Activated CD8-positive, alpha-beta memory T cell treated with anti-CD3 and anti-CD28 coated beads, Interleukin-2, amount 10 ng/mL, durations not matched to agents 7 days and 5 days (primary cell): ENCODE results near the gene FOXJ1. TPM values are rescaled to one million over a fixed set of nuclear protein-coding genes. Genes with fewer than 3 reads are reported as not detected.

Experiments used
- ATAC-seq: fragments of 150-1000 bp; cut with Tn5 transposase; one replicate; pipeline ENCODE4 v1.10.0; 2021; ENCODE audit warnings: moderate library complexity
- CTCF ChIA-PET: fragments of 350-600 bp; sonication (Branson Sonifier 250); formaldehyde crosslinking; loops from one replicate; lab custom pipeline; 2021; ENCODE audit warnings: antibody characterized with exemption; lab: Charles Lee
- DNase-seq: peaks from one replicate; pipeline ENCODE4 v3.0.0-alpha.2; 2020
- H3K27ac Mint-ChIP-seq: one replicate; pipeline ENCODE4 v1.8.0; 2021; ENCODE audit warnings: mild to moderate bottlenecking, mixed read lengths
- H3K27me3 Mint-ChIP-seq: one replicate; pipeline ENCODE4 v1.8.0; 2021; ENCODE audit warnings: mixed read lengths
- H3K36me3 Mint-ChIP-seq: one replicate; pipeline ENCODE4 v1.8.0; 2021; ENCODE audit warnings: mild to moderate bottlenecking, mixed read lengths
- H3K4me1 Mint-ChIP-seq: one replicate; pipeline ENCODE4 v1.8.0; 2021; ENCODE audit warnings: mixed read lengths
- H3K4me3 Mint-ChIP-seq: one replicate; pipeline ENCODE4 v1.8.0; 2021; ENCODE audit warnings: mild to moderate bottlenecking, moderate library complexity, mixed read lengths
- H3K9me3 Mint-ChIP-seq: one replicate; pipeline ENCODE4 v1.8.0; 2022; ENCODE audit warnings: low read depth, mixed read lengths
- total RNA-seq, 2 experiments: library from RNA; stranded (reverse); gene quantifications; one replicate each; pipeline ENCODE4 v1.2.3, GENCODE V29; 2021

FOXJ1 gene
- total RNA-seq, 2 experiments from 2014 or later: 0.55 TPM; not detected in 1

DNA sequence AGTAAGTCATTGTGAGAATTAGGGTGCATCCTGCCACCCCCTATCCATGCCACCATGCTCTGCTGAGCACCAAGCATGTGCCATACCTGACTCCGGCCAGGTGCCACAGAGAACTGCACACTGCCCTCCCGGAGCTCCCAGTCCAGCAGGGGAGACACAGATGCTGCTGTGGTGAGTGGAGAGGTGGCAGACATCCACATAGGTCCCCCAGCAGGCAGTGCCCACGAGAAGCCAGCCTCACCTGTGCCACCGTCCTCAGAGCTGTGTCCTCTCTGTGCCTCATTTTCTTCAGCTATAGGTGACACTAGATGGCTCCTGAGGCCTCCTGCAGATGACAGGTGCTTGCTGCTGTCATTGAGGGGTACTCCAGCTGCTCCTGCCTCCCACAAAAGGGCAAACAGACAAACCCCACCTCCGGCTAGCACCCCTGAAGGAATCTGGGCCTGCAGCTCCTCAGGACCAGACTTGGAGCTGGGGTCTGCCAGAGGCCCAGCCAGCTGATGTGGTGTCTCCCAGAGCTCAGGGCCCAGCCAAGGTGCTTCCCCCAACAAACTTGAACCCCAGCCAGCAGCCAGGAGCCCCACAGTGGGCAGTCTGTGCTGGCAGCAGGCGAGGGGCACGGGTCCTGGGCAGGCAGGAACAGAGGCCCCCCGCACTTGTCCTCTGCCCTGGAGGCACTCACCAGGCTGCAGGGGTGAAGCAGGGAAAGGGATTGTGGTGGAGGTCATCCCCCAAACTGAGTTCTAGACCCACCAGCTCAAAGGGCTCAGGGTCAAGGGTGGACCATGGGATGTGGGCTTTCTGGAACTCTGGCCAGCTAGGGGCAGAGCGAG is 17.1 kb downstream of the FOXJ1 start:
- DNase-seq (no peak), ATAC-seq (no peak)
- CTCF ChIA-PET: interaction anchor here (0.7 to 17.4 kb wide), 15 partner anchors 8 to 273 kb away, joined by 3 to 308 read pairs (median 4); partner anchors contain the start of gene UBALD2
- H3K4me3 Mint-ChIP-seq: no peak overlapping the region
- H3K27ac Mint-ChIP-seq: no peak overlapping the region
- H3K9me3 Mint-ChIP-seq: no peaks in the 10 kb centered on the region
- no peaks in the 10 kb centered on the region for H3K36me3 Mint-ChIP-seq
- H3K4me1 Mint-ChIP-seq: peaks cover 18% of the 10 kb centered on the region
- no peaks in the 10 kb centered on the region for H3K27me3 Mint-ChIP-seq

DNA sequence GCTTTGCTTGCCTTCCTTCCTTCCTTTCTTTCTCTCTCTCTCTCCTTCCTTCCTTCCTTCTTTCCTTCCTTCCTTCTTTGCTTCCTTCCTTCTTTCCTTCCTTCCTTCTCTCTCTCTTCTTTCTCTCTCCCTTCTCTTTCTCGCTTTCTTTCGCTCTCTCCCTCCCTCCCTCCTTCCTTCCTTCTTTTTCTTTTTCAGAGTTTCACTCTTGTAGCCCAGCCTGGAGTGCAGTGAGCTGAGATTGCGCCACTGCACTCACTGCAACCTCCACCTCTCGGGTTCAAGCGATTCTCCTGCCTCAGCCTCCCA is 17.9 kb downstream of the FOXJ1 start:
- Mint-ChIP-seq H3K4me3 (no peak overlapping the region), H3K4me1 (peaks cover 18% of the 10 kb centered on the region), H3K36me3 (no peaks in the 10 kb centered on the region), H3K27me3 (no peaks in the 10 kb centered on the region), H3K9me3 (no peaks in the 10 kb centered on the region), H3K27ac (no peak overlapping the region)
- DNase-seq (no peak), ATAC-seq (no peak)
- CTCF ChIA-PET: interaction anchor here (1.1 to 17.4 kb wide), 11 partner anchors 9 to 274 kb away, joined by 3 to 308 read pairs (median 6); partner anchors contain the start of gene UBALD2

DNA sequence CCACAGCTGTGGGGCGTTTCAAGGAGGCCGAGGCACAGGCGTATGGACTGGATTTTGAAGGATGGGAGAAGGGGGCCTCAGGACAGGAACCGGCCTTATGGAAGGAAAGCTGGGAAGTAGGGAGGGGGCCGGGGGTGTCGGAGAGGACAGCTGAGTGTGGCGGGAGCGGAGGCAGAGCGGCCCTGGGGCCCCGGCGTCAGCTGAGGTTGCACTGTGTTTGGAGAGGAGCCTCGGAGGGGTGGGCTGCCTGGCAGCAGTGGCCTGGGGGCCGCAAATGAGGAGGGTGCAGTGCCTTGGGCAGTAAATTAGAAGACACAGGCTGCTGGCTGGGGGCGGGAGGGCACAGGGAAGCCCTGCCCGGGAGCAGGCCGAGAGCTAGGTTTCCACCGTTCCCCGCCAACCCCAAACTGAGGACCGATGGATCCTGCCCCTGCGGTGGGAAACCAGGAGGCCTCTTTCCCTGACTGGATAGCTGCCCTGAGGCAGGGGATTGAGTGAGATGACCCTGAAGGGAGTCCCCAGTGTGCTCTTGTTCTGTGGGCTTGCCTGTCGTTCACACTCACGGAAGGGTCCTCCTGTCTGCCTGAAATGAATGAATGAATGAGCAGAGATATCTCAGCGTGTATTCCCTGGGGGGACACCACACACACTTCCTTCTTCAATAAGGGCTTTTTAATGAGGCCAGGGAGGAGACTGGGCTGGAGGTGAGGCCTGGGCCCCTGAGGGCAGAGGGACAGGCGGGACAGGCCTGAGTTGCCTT is 18.4 kb downstream of the FOXJ1 start:
- ATAC-seq (no peak), DNase-seq (no peak)
- H3K36me3 Mint-ChIP-seq: no peaks in the 10 kb centered on the region
- H3K27ac Mint-ChIP-seq: peak overlapping the region; percentile 77
- no peaks in the 10 kb centered on the region for H3K27me3 Mint-ChIP-seq
- peaks cover 18% of the 10 kb centered on the region for H3K4me1 Mint-ChIP-seq
- CTCF ChIA-PET: interaction anchor here (1.2 to 17.4 kb wide), 12 partner anchors 10 to 275 kb away, joined by 3 to 308 read pairs (median 10); partner anchors contain the start of gene UBALD2
- H3K4me3 Mint-ChIP-seq: no peak overlapping the region
- no peaks in the 10 kb centered on the region for H3K9me3 Mint-ChIP-seq

DNA sequence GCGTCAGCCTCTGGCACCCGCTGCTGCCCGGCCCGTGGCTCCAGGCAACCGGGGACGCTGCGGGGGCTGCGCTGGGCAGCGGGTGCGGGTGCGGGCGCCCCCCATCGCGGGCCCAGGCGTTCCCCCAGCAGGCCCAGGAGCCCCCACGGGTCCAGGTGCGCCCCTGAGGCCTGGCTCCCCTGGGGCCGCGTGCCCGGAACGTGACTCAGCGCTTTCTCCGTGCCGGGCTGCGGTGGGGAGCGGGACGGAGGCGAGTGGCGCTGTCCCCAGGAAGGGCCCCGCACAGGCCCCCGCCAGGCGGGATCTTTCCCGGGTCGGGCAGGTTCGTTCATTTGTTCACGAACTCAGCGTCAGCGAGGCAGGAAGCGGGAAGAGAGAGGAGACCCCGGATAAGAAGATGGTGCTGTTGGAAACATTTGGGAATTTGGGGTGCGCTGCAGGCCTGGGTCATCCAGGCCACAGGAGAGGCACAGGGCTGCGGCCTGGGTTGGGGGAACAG is 19.1 kb downstream of the FOXJ1 start:
- CTCF ChIA-PET: interaction anchor here (0.8 to 17.4 kb wide), 35 partner anchors 10 to 347 kb away, joined by 3 to 308 read pairs (median 6); partner anchors contain the start of genes EXOC7, FOXJ1 and UBALD2
- no peak overlapping the region for H3K4me3 Mint-ChIP-seq
- H3K4me1 Mint-ChIP-seq: peaks cover 14% of the 10 kb centered on the region
- no peaks in the 10 kb centered on the region for H3K9me3 Mint-ChIP-seq
- H3K27me3 Mint-ChIP-seq: no peaks in the 10 kb centered on the region
- DNase-seq (no peak), ATAC-seq (peak; percentile 8)
- no peaks in the 10 kb centered on the region for H3K36me3 Mint-ChIP-seq
- peak overlapping the region; percentile 77 for H3K27ac Mint-ChIP-seq

- peak overlapping the region; percentile 54 for H3K27ac Mint-ChIP-seq
- H3K27me3 Mint-ChIP-seq: no peaks in the 10 kb centered on the region
- H3K9me3 Mint-ChIP-seq: no peaks in the 10 kb centered on the region
- ATAC-seq (no peak), DNase-seq (no peak)
- no peaks in the 10 kb centered on the region for H3K36me3 Mint-ChIP-seq
- CTCF ChIA-PET: interaction anchor here (1.0 to 17.4 kb wide), 24 partner anchors 8 to 180 kb away, joined by 3 to 308 read pairs (median 8); partner anchors contain the start of genes EXOC7 and FOXJ1
- no peak overlapping the region for H3K4me3 Mint-ChIP-seq
- H3K4me1 Mint-ChIP-seq: peaks cover 7% of the 10 kb centered on the region
Measured at GRCh38 chr17:76120658-76121008, 20.4 kb downstream of the FOXJ1 start.

GRCh38 chr17:76119409-76120371 is 21.4 kb downstream of the FOXJ1 start:
- no peaks in the 10 kb centered on the region for H3K36me3 Mint-ChIP-seq
- H3K4me1 Mint-ChIP-seq: peaks cover 7% of the 10 kb centered on the region
- no peak for ATAC-seq
- no peaks in the 10 kb centered on the region for H3K9me3 Mint-ChIP-seq
- no peak overlapping the region for H3K4me3 Mint-ChIP-seq
- H3K27ac Mint-ChIP-seq: no peak overlapping the region
- H3K27me3 Mint-ChIP-seq: no peaks in the 10 kb centered on the region
- CTCF ChIA-PET: interaction anchor here (0.8 to 17.4 kb wide), 17 partner anchors 10 to 181 kb away, joined by 3 to 308 read pairs (median 5); partner anchors contain the start of genes CDK3 and EXOC7
- no peak for DNase-seq

- H3K27me3 Mint-ChIP-seq: no peaks in the 10 kb centered on the region
- no peak overlapping the region for H3K27ac Mint-ChIP-seq
- ATAC-seq (no peak), DNase-seq (no peak)
- no peaks in the 10 kb centered on the region for H3K4me1 Mint-ChIP-seq
- H3K36me3 Mint-ChIP-seq: no peaks in the 10 kb centered on the region
- CTCF ChIA-PET: interaction anchor here (1.2 to 17.4 kb wide), 6 partner anchors 9 to 283 kb away, joined by 3 to 308 read pairs (median 4); partner anchors contain the start of gene CDK3
- H3K4me3 Mint-ChIP-seq: no peak overlapping the region
- H3K9me3 Mint-ChIP-seq: no peaks in the 10 kb centered on the region
Measured at GRCh38 chr17:76115138-76115754, 25.8 kb downstream of the FOXJ1 start.

- Mint-ChIP-seq H3K9me3 (no peaks in the 10 kb centered on the region), H3K36me3 (no peaks in the 10 kb centered on the region), H3K4me1 (no peaks in the 10 kb centered on the region), H3K27me3 (no peaks in the 10 kb centered on the region), H3K27ac (no peak overlapping the region), H3K4me3 (no peak overlapping the region)
- CTCF ChIA-PET: interaction anchor here (0.9 to 17.4 kb wide), 6 partner anchors 9 to 286 kb away, joined by 3 to 308 read pairs (median 4); partner anchors contain the start of gene EXOC7
- DNase-seq: no peak
- ATAC-seq: no peak
Measured at GRCh38 chr17:76111956-76112355, 29.1 kb downstream of the FOXJ1 start.

- H3K4me1 Mint-ChIP-seq: peaks cover 8% of the 10 kb centered on the region
- H3K27me3 Mint-ChIP-seq: no peaks in the 10 kb centered on the region
- no peak overlapping the region for H3K4me3 Mint-ChIP-seq
- CTCF ChIA-PET: interaction anchor here (1.0 to 4.2 kb wide), 7 partner anchors 11 to 172 kb away, joined by 4 to 17 read pairs (median 6); no protein-coding TSS in a partner anchor
- ATAC-seq (no peak), DNase-seq (no peak)
- H3K36me3 Mint-ChIP-seq: peaks cover 2% of the 10 kb centered on the region
- H3K27ac Mint-ChIP-seq: no peak overlapping the region
- H3K9me3 Mint-ChIP-seq: no peaks in the 10 kb centered on the region
Measured at GRCh38 chr17:76107509-76107908, 33.5 kb downstream of the FOXJ1 start.

- CTCF ChIA-PET: interaction anchor here (1.2 to 4.2 kb wide), 7 partner anchors 9 to 173 kb away, joined by 4 to 17 read pairs (median 6); no protein-coding TSS in a partner anchor
Measured at GRCh38 chr17:76106703-76107102, 34.3 kb downstream of the FOXJ1 start.

DNA sequence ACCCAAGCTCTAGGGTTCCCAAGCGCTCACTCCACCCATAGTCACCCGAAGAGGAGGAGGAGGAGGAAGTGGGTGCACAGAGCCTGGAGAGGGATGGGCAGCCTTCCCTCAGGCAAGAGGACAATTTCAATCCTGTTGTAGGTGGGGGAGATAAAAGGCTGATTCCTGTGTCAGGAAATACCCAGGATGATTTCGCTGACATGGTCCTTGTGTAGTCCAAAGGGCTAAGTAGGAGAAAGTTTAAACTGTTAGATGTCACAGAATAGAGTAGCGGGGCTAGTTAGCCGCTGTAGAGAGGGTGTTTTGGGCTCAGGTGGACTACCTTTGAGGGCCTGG is 36.2 kb downstream of the FOXJ1 start:
- DNase-seq (no peak), ATAC-seq (no peak)
- Mint-ChIP-seq H3K4me3 (peak overlapping the region; percentile 98), H3K9me3 (no peaks in the 10 kb centered on the region), H3K36me3 (peaks cover 16% of the 10 kb centered on the region), H3K27ac (peak overlapping the region; percentile 59), H3K4me1 (peaks cover 16% of the 10 kb centered on the region), H3K27me3 (no peaks in the 10 kb centered on the region)
- CTCF ChIA-PET: interaction anchor here (1.0 to 4.0 kb wide), 8 partner anchors 11 to 160 kb away, joined by 3 to 13 read pairs (median 5); partner anchors contain the start of gene ZACN

More at GRCh38 chr17:76106703-76107102, 34.3 kb downstream of the FOXJ1 start:
- H3K27me3 Mint-ChIP-seq: no peaks in the 10 kb centered on the region
- peaks cover 14% of the 10 kb centered on the region for H3K4me1 Mint-ChIP-seq
- DNase-seq: no peak
- H3K9me3 Mint-ChIP-seq: no peaks in the 10 kb centered on the region
- H3K4me3 Mint-ChIP-seq: no peak overlapping the region
- peaks cover 6% of the 10 kb centered on the region for H3K36me3 Mint-ChIP-seq
- no peak overlapping the region for H3K27ac Mint-ChIP-seq
- no peak for ATAC-seq
